ENCODE results near the gene GNB3. TPM values are rescaled to one million over a fixed set of nuclear protein-coding genes. Genes with fewer than 3 reads are reported as not detected.
"Not testable (repeated sequence)": the region's sequence is repeated elsewhere in the genome, so short reads cannot be mapped to it uniquely, and the experiment has no call there.

The GNB3 gene
- polyA plus RNA-seq, 2 of the 4 experiments (the other 2 are of a cell fraction), result 0.94 to 2.7 TPM

- TF ChIP-seq ZFP36 (IDR thresholded peaks at IDR 0.05; ENCODE audit: borderline replicate concordance, partially characterized antibody), result no peak
- no peak for TF ChIP-seq NPAS2 (CRISPR knock-in tag; IDR thresholded peaks at IDR 0.05; ENCODE audit: borderline replicate concordance)
- TF ChIP-seq CBX8 (IDR thresholded peaks at IDR 0.05), result no peak
- no peak for TF ChIP-seq MAZ (IDR thresholded peaks at IDR 0.05; ENCODE audit: borderline replicate concordance, low read depth, low read length)
- no peak for TF ChIP-seq HDAC2 (IDR thresholded peaks at IDR 0.05)
- no peak for TF ChIP-seq HOXB5 (CRISPR knock-in tag; IDR thresholded peaks at IDR 0.05)
- no peak for TF ChIP-seq EP300 (IDR thresholded peaks at IDR 0.05)
- no peak for TF ChIP-seq JUN (IDR thresholded peaks at IDR 0.05)
- TF ChIP-seq RAD21 (conservative IDR thresholded peaks at IDR 0.05 in 1 of 2, IDR thresholded peaks at IDR 0.05 in 1 of 2), result no peak
Observed at GRCh38 chr12:6883683-6884082, 43.0 kb downstream of the GNB3 start (continued).

DNA sequence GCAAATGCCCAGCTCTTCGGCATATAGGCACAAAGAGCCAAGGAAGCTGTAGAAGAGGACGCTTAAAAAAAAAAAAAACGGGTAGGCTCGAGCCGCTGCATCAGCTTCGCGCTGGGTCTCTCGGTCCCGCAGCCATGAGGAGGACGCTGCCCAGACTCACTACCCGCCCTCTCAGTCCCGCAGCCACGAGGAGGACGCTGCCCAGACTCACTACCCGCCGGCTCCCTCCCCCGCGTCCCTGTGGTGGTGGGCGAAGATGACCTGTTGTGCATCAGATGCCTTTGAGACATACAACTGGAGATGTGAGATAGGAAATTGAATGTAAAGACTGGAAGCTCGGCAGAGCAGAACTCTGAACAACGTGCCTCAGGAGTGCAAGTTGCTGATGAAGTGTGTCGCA lies 43.8 kb downstream of the GNB3 start:
- TF ChIP-seq KDM5A (IDR thresholded peaks at IDR 0.05) (no peak), RFX5 (IDR thresholded peaks at IDR 0.05) (no peak), HDAC2 (IDR thresholded peaks at IDR 0.05) (no peak), SMC3 (IDR thresholded peaks at IDR 0.05) (no peak), JUNB (IDR thresholded peaks at IDR 0.05) (no peak), FOSB (CRISPR knock-in tag; IDR thresholded peaks at IDR 0.05) (no peak), CBX8 (IDR thresholded peaks at IDR 0.05) (no peak), GATA3 (IDR thresholded peaks at IDR 0.05; ENCODE audit: borderline replicate concordance) (no peak), TP53 (CRISPR knock-in tag; IDR thresholded peaks at IDR 0.05) (no peak), JUN (IDR thresholded peaks at IDR 0.05) (no peak), SREBF2 (IDR thresholded peaks at IDR 0.05) (no peak)
- Histone ChIP-seq H3K4me3 (no peak overlapping the region), H3K4me1 (peaks cover 60% of the 10 kb centered on the region), H3K4me2 (no peak overlapping the region), H3K9me3 (no peaks in the 10 kb centered on the region), H3K27ac (peak overlapping the region; percentile 84 to 91; a peak in 4 of 6 replicates)
- ChIA-PET CTCF (interaction anchor here (0.6 to 17.9 kb wide), 5 partner anchors 6 to 1049 kb away, joined by 3 to 399 read pairs (median 4); partner anchors contain the start of gene SPSB2), POLR2A (interaction anchor here (0.7 to 1.4 kb wide), 2 partner anchors 11 to 18 kb away, joined by 4 to 6 read pairs; partner anchors contain the start of gene SPSB2)
- DNase-seq (ENCODE audit: low read depth in 1 of 2, low spot score in 1 of 2) (no peak), FAIRE-seq (no peak), ATAC-seq (no peak)
- WGBS (ENCODE audit: missing lambda C conversion rate), result 88% methylated on average over 22 of the region's 22 CpGs

DNA sequence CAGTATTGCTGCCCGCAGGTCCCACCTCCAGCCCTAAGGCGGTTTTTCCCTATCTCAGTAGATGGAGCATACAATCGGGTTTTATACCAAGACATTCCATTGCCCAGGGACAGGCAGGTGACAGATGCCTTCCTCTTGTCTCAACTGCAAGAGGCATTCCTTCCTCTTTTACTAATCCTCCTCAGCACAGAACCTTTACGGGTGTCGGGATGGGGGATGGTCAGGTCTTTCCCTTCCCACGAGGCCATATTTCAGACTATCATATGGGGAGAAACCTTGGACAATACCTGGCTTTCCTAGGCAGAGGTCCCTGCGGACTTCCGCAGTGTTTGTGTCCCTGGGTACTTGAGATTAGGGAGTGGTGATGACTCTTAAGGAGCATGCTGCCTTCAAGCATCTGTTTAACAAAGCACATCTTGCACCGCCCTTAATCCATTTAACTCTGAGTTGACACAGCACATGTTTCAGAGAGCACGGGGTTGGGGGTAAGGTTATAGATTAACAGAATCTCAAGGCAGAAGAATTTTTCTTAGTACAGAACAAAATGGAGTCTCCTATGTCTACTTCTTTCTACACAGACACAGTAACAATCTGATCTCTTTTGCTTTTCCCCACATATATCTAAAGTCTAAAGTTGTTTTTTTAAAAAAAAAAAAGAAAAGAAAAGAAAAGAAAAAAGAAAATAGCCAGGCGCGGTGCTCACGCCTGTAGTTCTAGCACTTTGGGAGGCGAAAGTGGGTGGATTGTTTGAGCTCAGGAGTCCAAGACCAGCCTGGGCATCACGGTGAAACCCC lies 45.7 kb downstream of the GNB3 start:
- not testable (repeated sequence) for ATAC-seq; H3K4me3 ChIP-seq; DNase-seq (ENCODE audit: low read depth in 1 of 2, low spot score in 1 of 2); H3K9me3 ChIP-seq; FAIRE-seq
- POLR2A ChIA-PET, result interaction anchor here (0.6 to 0.7 kb wide), 2 partner anchors 14 to 73 kb away, joined by 3 read pairs; no protein-coding TSS in a partner anchor
- peak; percentile 97 for TF ChIP-seq HOXB5 (CRISPR knock-in tag; IDR thresholded peaks at IDR 0.05)
- peak; percentile 97; the same call in 1 of the 2 replicates for TF ChIP-seq FOXS1 (CRISPR knock-in tag; IDR thresholded peaks at IDR 0.05)
- peak; percentile 98 for TF ChIP-seq EHF (CRISPR knock-in tag; IDR thresholded peaks at IDR 0.05)
- peak; percentile 94 for TF ChIP-seq HOXB13 (CRISPR knock-in tag; IDR thresholded peaks at IDR 0.05; ENCODE audit: low read depth)
- TF ChIP-seq, protein P1, sequence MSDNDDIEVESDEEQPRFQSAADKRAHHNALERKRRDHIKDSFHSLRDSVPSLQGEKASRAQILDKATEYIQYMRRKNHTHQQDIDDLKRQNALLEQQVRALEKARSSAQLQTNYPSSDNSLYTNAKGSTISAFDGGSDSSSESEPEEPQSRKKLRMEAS (IDR thresholded peaks at IDR 0.05), result peak; percentile 51; the same call in 1 of the 2 replicates
- TF ChIP-seq ZNF302 (CRISPR knock-in tag; IDR thresholded peaks at IDR 0.05), result peak; percentile 98
- peak; percentile 87 for TF ChIP-seq NPAS2 (CRISPR knock-in tag; IDR thresholded peaks at IDR 0.05; ENCODE audit: borderline replicate concordance)
- peak; percentile 99 for TF ChIP-seq HEYL (CRISPR knock-in tag; IDR thresholded peaks at IDR 0.05)
- peak; percentile 100 for TF ChIP-seq ZSCAN20 (CRISPR knock-in tag; IDR thresholded peaks at IDR 0.05)
- peak; percentile 79; the same call in 1 of the 2 replicates for TF ChIP-seq ATOH8 (CRISPR knock-in tag; IDR thresholded peaks at IDR 0.05; ENCODE audit: low read depth)
- Histone ChIP-seq H3K4me1 (peaks cover 53% of the 10 kb centered on the region), H3K4me2 (peak overlapping the region; percentile 56), H3K27ac (peak overlapping the region; percentile 91 to 94)
- CTCF ChIA-PET, result interaction anchor here (0.6 to 9.5 kb wide), 4 partner anchors 11 to 50 kb away, joined by 3 to 399 read pairs (median 70); partner anchors contain the start of genes SPSB2 and TPI1
- WGBS (ENCODE audit: missing lambda C conversion rate), result 23% methylated on average over 14 of the region's 15 CpGs
